WTC11 (cell line): ENCODE data around the gene AKAP6.

ENCODE experiments used
- ARID4B ChIP-seq: sonication (generic); formaldehyde crosslinking; IDR thresholded peaks from 2 replicates; pipeline ENCODE4 v1.8.0; 2023; ENCODE audit warnings: missing genetic modification reagents, mild to moderate bottlenecking, borderline replicate concordance
- ATF2 ChIP-seq: sonication (generic); formaldehyde crosslinking; IDR thresholded peaks from 2 replicates; pipeline ENCODE4 v1.8.1; 2022; ENCODE audit warnings: low read depth, missing genetic modification reagents, borderline replicate concordance
- ATF6 ChIP-seq: sonication (generic); formaldehyde crosslinking; IDR thresholded peaks from 2 replicates; pipeline ENCODE4 v1.8.1; 2023; ENCODE audit warnings: mild to moderate bottlenecking, missing genetic modification reagents
- CBFB ChIP-seq: sonication (generic); formaldehyde crosslinking; IDR thresholded peaks from 2 replicates; pipeline ENCODE4 v1.8.1; 2022; ENCODE audit warnings: mild to moderate bottlenecking, low read depth, missing genetic modification reagents
- CTCF ChIP-seq: fragments of 200-600 bp; IDR thresholded peaks from 2 replicates; pipeline ENCODE4 v1.8.0; 2022; ENCODE audit warnings: antibody characterized with exemption
- ESRRA ChIP-seq: sonication (generic); formaldehyde crosslinking; IDR thresholded peaks from 2 replicates; pipeline ENCODE4 v1.8.1; 2022; ENCODE audit warnings: mild to moderate bottlenecking, missing genetic modification reagents, borderline replicate concordance
- JUN ChIP-seq: sonication (generic); formaldehyde crosslinking; IDR thresholded peaks from 2 replicates; pipeline ENCODE4 v1.8.0; 2023; ENCODE audit warnings: mild to moderate bottlenecking, missing genetic modification reagents
- MAX ChIP-seq: sonication (generic); formaldehyde crosslinking; IDR thresholded peaks from 2 replicates; pipeline ENCODE4 v1.8.0; 2022; ENCODE audit warnings: mild to moderate bottlenecking, missing genetic modification reagents
- MLX ChIP-seq: sonication (generic); formaldehyde crosslinking; IDR thresholded peaks from 2 replicates; pipeline ENCODE4 v1.8.1; 2023; ENCODE audit warnings: mild to moderate bottlenecking, missing genetic modification reagents, moderate library complexity
- NR2C2 ChIP-seq: sonication (generic); formaldehyde crosslinking; IDR thresholded peaks from 2 replicates; pipeline ENCODE4 v1.8.0; 2022; ENCODE audit warnings: mild to moderate bottlenecking, missing genetic modification reagents
- ZNF232 ChIP-seq: sonication (generic); formaldehyde crosslinking; IDR thresholded peaks from 2 replicates; pipeline ENCODE4 v1.8.0; 2022; ENCODE audit warnings: mild to moderate bottlenecking, missing genetic modification reagents
- ZNF512 ChIP-seq: sonication (generic); formaldehyde crosslinking; IDR thresholded peaks from 2 replicates; pipeline ENCODE4 v1.8.1; 2022; ENCODE audit warnings: missing genetic modification reagents, borderline replicate concordance

- TF ChIP-seq CTCF (no peak), MAX (CRISPR knock-in tag) (no peak), NR2C2 (CRISPR knock-in tag) (no peak), MLX (CRISPR knock-in tag) (no peak), ATF2 (CRISPR knock-in tag) (no peak), CBFB (CRISPR knock-in tag) (no peak), ZNF512 (no peak), ESRRA (CRISPR knock-in tag) (no peak), JUN (CRISPR knock-in tag) (no peak), ARID4B (CRISPR knock-in tag) (no peak), ZNF232 (CRISPR knock-in tag) (no peak), ATF6 (CRISPR knock-in tag) (no peak)
These were observed 105.1 kb downstream of the AKAP6 start for GRCh38 chr14:32434180-32434579.
